Central memory CD8-positive, alpha-beta T cell (primary cell): ENCODE measurements around the gene F12.
"Not testable (repeated sequence)": the region's sequence is repeated elsewhere in the genome, so short reads cannot be mapped to it uniquely, and the experiment has no call there.

Source experiments
- ATAC-seq: fragments of 150-1000 bp; cut with Tn5 transposase; replicated peaks from 2 replicates; pipeline ENCODE4 v1.10.0; 2022; ENCODE audit warnings: mild to moderate bottlenecking, moderate FRiP score, moderate number of reproducible peaks; ENCODE audit not compliant: poor library complexity, severe bottlenecking; ENCODE audit errors: extremely low read depth
- DNase-seq, 2 donors: peaks; one replicate each; pipeline ENCODE4 v3.0.0; 2021; ENCODE audit warnings: low spot score in 2 of 2
- H3K27ac Mint-ChIP-seq: one replicate; pipeline ENCODE4 v1.8.0; 2022; ENCODE audit warnings: low read depth, mild to moderate bottlenecking, moderate library complexity, mixed read lengths
- H3K27me3 Mint-ChIP-seq: one replicate; pipeline ENCODE4 v1.8.0; 2022; ENCODE audit warnings: mixed read lengths
- H3K36me3 Mint-ChIP-seq: one replicate; pipeline ENCODE4 v1.8.0; 2022; ENCODE audit warnings: mild to moderate bottlenecking, moderate library complexity, mixed read lengths; ENCODE audit not compliant: insufficient read depth
- H3K4me1 Mint-ChIP-seq: one replicate; pipeline ENCODE4 v1.8.0; 2022; ENCODE audit warnings: mixed read lengths
- H3K4me3 Mint-ChIP-seq: one replicate; pipeline ENCODE4 v1.8.0; 2022; ENCODE audit warnings: mild to moderate bottlenecking, moderate library complexity, mixed read lengths
- H3K9me3 Mint-ChIP-seq: one replicate; pipeline ENCODE4 v1.8.0; 2022; ENCODE audit warnings: mixed read lengths

Gene F12

DNA sequence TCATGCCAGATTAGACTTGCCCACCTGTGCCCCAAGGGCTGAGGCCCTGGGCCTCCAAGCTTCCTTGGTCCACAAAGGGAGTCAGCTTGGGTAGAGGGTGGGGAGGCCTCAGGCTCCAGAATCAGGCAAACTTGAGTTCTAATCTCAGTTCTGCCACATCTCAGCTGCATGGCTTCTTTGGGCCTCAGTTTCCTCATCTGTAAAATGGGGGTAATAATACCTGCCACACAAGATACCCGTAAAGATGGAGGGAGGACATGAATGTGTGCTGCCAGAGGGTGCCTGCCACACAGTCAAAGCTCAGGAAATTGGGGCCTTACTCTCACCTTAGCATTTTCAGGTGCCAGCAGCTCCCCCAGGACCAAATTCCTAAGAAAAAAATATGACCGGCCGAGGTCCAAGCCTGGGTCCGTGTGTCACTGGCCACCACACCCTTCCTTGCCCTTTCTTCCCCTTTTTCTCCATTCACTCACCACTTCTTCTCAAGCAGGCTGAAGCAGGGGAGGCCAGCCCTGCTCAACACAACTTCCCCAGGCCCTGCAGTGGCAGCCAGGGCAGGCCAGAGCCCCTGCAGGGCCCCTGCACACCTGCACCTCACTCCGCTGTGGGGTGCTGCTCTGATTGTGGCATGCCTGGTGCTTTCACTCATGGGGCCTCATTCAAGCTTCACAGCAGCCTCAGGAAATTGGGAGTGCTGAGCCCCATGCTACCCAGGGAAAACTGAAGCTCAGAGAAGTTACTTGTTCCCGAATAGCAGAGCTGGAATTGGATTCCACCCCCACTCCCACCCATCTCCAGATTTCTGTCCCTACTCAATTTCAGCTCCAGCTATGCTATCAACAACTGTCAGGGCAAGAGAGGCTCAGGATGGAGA, 47.7 kb downstream of the F12 start:
- Mint-ChIP-seq H3K27ac (peak overlapping the region; percentile 90), H3K27me3 (no peaks in the 10 kb centered on the region)

GRCh38 chr5:177360740-177361139, 48.6 kb downstream of the F12 start:
- not testable (repeated sequence) for ATAC-seq, DNase-seq, H3K27ac Mint-ChIP-seq, H3K9me3 Mint-ChIP-seq, H3K27me3 Mint-ChIP-seq
- peaks cover 72% of the 10 kb centered on the region for H3K4me1 Mint-ChIP-seq
- peak overlapping the region; percentile 18 for H3K4me3 Mint-ChIP-seq
- H3K36me3 Mint-ChIP-seq, result peaks cover 34% of the 10 kb centered on the region

More for the DNA sequence above, 47.7 kb downstream of the F12 start:
- peak overlapping the region; percentile 83 for H3K4me3 Mint-ChIP-seq
- H3K9me3 Mint-ChIP-seq, result no peaks in the 10 kb centered on the region
- no peak for DNase-seq
- ATAC-seq, result no peak
- H3K36me3 Mint-ChIP-seq, result peaks cover 38% of the 10 kb centered on the region
- peaks cover 68% of the 10 kb centered on the region for H3K4me1 Mint-ChIP-seq

- Mint-ChIP-seq H3K36me3 (peaks cover 27% of the 10 kb centered on the region), H3K4me3 (peak overlapping the region; percentile 81), H3K27me3 (no peaks in the 10 kb centered on the region), H3K9me3 (no peaks in the 10 kb centered on the region), H3K27ac (peak overlapping the region; percentile 54), H3K4me1 (peaks cover 81% of the 10 kb centered on the region)
- no peak for ATAC-seq
- no peak for DNase-seq
These were observed 49.5 kb downstream of the F12 start for GRCh38 chr5:177359860-177360259.

GRCh38 chr5:177359451-177359851, 49.9 kb downstream of the F12 start:
- peak overlapping the region; percentile 87 for H3K27ac Mint-ChIP-seq

GRCh38 chr5:177358370-177358819, 51.0 kb downstream of the F12 start:
- Mint-ChIP-seq H3K4me3 (peak overlapping the region; percentile 81), H3K27ac (peak overlapping the region; percentile 87), H3K36me3 (peaks cover 23% of the 10 kb centered on the region), H3K27me3 (no peaks in the 10 kb centered on the region), H3K9me3 (no peaks in the 10 kb centered on the region), H3K4me1 (peaks cover 80% of the 10 kb centered on the region)
- ATAC-seq, result no peak
- DNase-seq, result no peak

More at GRCh38 chr5:177359451-177359851, 49.9 kb downstream of the F12 start:
- Mint-ChIP-seq H3K36me3 (peaks cover 26% of the 10 kb centered on the region), H3K27me3 (no peaks in the 10 kb centered on the region), H3K4me1 (peaks cover 83% of the 10 kb centered on the region), H3K4me3 (peak overlapping the region; percentile 81), H3K9me3 (no peaks in the 10 kb centered on the region)
- no peak for DNase-seq
- ATAC-seq, result no peak

DNA sequence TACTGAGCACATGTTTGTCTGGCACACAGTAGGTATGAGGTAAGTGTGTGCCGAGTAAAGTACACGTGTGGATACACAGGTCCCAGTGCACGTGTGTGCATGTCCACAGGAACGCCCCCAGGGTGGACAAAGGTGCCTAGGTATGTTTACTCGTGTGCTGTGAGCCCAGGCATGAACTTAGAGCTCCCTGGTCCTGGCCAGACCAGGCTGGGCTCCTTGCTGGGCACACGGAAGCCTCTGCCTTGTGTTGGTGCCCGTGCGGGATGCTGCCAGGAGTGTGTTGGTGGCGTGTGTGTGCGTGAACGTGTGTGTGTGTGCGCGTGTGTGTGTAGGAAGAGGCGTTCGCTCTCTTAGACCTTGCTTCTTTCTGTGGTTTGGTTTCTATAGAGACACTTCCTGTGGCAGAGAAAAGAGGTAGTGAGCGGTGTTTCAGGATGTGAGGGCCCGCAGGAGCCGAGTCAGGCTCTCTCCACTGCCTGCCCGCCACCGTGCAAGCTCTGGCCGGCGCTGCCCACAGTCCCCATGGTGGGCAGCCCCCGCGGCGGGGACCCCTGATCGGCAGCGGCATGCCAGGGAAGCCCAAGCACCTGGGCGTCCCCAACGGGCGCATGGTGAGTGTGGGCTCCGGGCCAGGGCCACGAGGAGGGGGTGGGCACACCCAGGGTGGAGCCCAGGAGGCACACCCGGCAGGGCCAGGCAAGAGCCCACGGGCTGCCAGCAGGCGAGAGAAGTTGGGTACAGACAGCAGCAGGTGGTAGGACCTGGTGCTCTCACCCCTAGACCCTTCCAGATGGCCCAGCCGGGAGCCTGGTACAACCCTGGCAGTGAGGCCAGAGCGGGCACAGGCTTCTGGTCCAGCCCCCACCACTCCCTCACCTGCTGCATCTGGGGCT, 51.7 kb downstream of the F12 start, which contains the start of gene RGS14:
Gene RGS14, plus strand, starts transcription at position 466 of the 893 bp plus-strand sequence. Its CDS starts 101 bp downstream, at position 567.
- Mint-ChIP-seq H3K27ac (peak within 1 kb of the TSS; percentile 87), H3K4me3 (peak within 1 kb of the TSS; percentile 81), H3K27me3 (no peaks in the 10 kb centered on the region), H3K9me3 (no peaks in the 10 kb centered on the region), H3K36me3 (peaks cover 23% of the 10 kb centered on the region), H3K4me1 (peaks cover 74% of the 10 kb centered on the region)
- peak; percentile 98 for ATAC-seq
- DNase-seq, result peak; percentile 44 to 58

GRCh38 chr5:177357146-177357458, 52.3 kb downstream of the F12 start:
- ATAC-seq, result no peak
- H3K27me3 Mint-ChIP-seq, result no peaks in the 10 kb centered on the region

GRCh38 chr5:177356746-177357145, 52.6 kb downstream of the F12 start:
- peak overlapping the region; percentile 81 for H3K4me3 Mint-ChIP-seq
- peak overlapping the region; percentile 90 for H3K27ac Mint-ChIP-seq
- H3K36me3 Mint-ChIP-seq, result peaks cover 23% of the 10 kb centered on the region
- peaks cover 65% of the 10 kb centered on the region for H3K4me1 Mint-ChIP-seq
- H3K9me3 Mint-ChIP-seq, result no peaks in the 10 kb centered on the region
- ATAC-seq (no peak), DNase-seq (no peak)
- no peaks in the 10 kb centered on the region for H3K27me3 Mint-ChIP-seq

More at GRCh38 chr5:177357146-177357458, 52.3 kb downstream of the F12 start:
- no peak for DNase-seq
- Mint-ChIP-seq H3K27ac (peak overlapping the region; percentile 87), H3K36me3 (peaks cover 23% of the 10 kb centered on the region), H3K9me3 (no peaks in the 10 kb centered on the region), H3K4me1 (peaks cover 68% of the 10 kb centered on the region), H3K4me3 (peak overlapping the region; percentile 81)

- Mint-ChIP-seq H3K9me3 (no peaks in the 10 kb centered on the region), H3K4me3 (no peak overlapping the region), H3K27ac (peak overlapping the region; percentile 90), H3K36me3 (peaks cover 28% of the 10 kb centered on the region), H3K4me1 (peaks cover 61% of the 10 kb centered on the region), H3K27me3 (no peaks in the 10 kb centered on the region)
- no peak for ATAC-seq
- DNase-seq, result no peak
These were observed 53.5 kb downstream of the F12 start for GRCh38 chr5:177355868-177356168.

DNA sequence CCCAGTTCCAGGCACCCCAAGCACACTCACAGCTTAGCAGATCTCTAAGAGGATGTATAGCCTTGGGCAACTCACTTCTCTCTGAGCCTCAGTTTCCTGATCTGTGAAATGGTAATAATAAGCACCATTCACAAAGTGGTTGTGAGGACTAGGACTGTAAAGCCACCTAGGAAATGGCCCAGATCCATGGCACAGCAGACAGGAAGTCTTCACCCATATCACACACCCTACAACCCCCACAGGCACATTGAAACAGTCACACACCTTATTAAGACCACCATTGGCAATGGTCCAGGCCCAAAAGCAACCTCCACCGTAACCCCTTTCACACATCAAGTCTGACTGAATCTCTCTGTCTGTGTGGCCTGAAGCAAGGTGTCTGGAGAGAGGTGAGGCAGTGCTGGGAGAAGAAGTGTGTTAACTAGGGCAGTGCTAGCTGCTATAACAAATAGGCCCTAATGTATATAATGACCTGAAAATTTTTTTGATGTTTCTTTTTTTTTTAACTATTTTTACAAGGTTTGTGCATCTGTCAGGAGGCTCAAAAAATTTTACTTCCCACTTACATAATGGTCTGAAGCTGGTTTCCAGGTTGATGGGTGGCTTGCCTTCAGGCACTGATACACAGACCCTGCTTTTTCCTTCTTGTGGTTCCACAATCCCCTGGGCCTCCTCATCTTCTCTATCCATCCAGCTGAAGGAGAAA, 54.0 kb downstream of the F12 start:
- H3K4me1 Mint-ChIP-seq, result peaks cover 62% of the 10 kb centered on the region
- H3K36me3 Mint-ChIP-seq, result peaks cover 28% of the 10 kb centered on the region
- no peak for ATAC-seq
- H3K27ac Mint-ChIP-seq, result no peak overlapping the region
- no peaks in the 10 kb centered on the region for H3K27me3 Mint-ChIP-seq
- H3K9me3 Mint-ChIP-seq, result no peaks in the 10 kb centered on the region
- H3K4me3 Mint-ChIP-seq, result no peak overlapping the region
- no peak for DNase-seq

DNA sequence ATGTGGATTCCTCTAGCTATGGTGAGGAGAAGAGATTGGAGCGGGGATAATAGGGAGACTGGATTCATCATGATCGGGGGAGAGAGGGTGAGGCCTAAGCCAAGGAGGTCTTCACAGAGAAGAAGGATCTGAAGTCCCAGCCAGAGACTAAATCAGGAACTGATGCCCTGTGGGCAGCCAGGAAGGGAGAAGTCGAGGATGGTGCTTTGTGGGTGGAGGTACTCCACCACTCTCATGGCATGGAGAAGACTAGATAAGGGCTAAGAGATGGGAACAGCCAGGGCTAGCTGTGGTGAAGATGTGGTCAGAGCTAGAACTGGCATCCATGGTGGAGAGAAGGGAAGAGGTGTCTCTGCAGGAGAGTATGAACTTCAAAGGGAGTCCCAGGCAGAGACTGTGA, 54.7 kb downstream of the F12 start:
- peaks cover 62% of the 10 kb centered on the region for H3K4me1 Mint-ChIP-seq
- DNase-seq (no peak), ATAC-seq (no peak)
- H3K27me3 Mint-ChIP-seq, result no peaks in the 10 kb centered on the region
- no peak overlapping the region for H3K4me3 Mint-ChIP-seq
- H3K27ac Mint-ChIP-seq, result peak overlapping the region; percentile 18
- H3K36me3 Mint-ChIP-seq, result peaks cover 24% of the 10 kb centered on the region
- no peaks in the 10 kb centered on the region for H3K9me3 Mint-ChIP-seq

DNA sequence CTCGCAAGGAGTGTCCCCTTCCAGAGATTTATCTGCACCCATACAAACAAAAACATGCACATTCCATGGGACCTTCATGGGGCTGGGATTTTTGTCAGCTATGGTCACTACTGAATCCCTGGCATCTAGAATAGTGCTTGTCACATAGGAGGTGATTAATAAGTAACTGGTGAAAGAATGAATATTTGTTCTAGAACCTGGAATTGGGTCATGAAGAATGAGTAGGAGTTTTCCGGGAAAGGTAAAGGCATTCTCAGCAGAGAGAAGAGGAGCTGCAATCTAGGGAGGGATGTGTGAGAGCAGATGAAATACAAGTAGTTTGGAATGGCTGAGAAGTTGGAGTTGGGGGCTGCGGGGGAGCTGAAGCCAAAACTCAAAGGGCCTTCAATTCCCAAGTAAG, 55.1 kb downstream of the F12 start:
- H3K4me3 Mint-ChIP-seq, result no peak overlapping the region
- H3K9me3 Mint-ChIP-seq, result no peaks in the 10 kb centered on the region
- peaks cover 23% of the 10 kb centered on the region for H3K36me3 Mint-ChIP-seq
- H3K27me3 Mint-ChIP-seq, result no peaks in the 10 kb centered on the region
- peak overlapping the region; percentile 18 for H3K27ac Mint-ChIP-seq
- ATAC-seq, result no peak
- H3K4me1 Mint-ChIP-seq, result peaks cover 62% of the 10 kb centered on the region
- DNase-seq, result no peak
